HepG2 (cell line): ENCODE results near the gene CERS6. TPM values are rescaled to one million over a fixed set of nuclear protein-coding genes. Genes with fewer than 3 reads are reported as not detected.

Experiments used
- BORCS8-MEF2B ChIP-seq: sonication (generic); formaldehyde crosslinking; IDR thresholded peaks from 2 replicates; pipeline ENCODE4 v1.8.0; 2022; ENCODE audit warnings: mild to moderate bottlenecking, missing genetic modification reagents
- EHMT2 ChIP-seq: fragments of 200-600 bp; sonication (generic); IDR thresholded peaks from 2 replicates; pipeline ENCODE4 v1.7.0; 2017; ENCODE audit warnings: antibody characterized with exemption, low read depth, low read length, borderline replicate concordance
- KDM5A ChIP-seq: fragments of 200-600 bp; sonication (generic); IDR thresholded peaks from 2 replicates; pipeline ENCODE4 v1.7.0; 2018; ENCODE audit warnings: antibody characterized with exemption, mild to moderate bottlenecking, low read length, borderline replicate concordance
- MAFG ChIP-seq: sonication (generic); formaldehyde crosslinking; IDR thresholded peaks from 2 replicates; pipeline ENCODE4 v1.5.1; 2020; ENCODE audit warnings: mild to moderate bottlenecking, missing genetic modification reagents
- MEIS1 ChIP-seq: sonication (generic); formaldehyde crosslinking; IDR thresholded peaks from 2 replicates; pipeline ENCODE4 v1.9.0; 2021; ENCODE audit warnings: mild to moderate bottlenecking, missing genetic modification reagents, moderate library complexity, borderline replicate concordance
- NONO ChIP-seq, 2 experiments: fragments of 450-650 bp in 1 of 2; sonication (generic) in 1 of 2; formaldehyde crosslinking in 1 of 2; IDR thresholded peaks in 1 of 2; conservative IDR thresholded peaks in 1 of 2; 2 replicates each; pipeline versions ENCODE4 v1.6.1 to v1.8.0; 2017 to 2022; ENCODE audit warnings: mild to moderate bottlenecking in 1 of 2, missing genetic modification reagents in 1 of 2, moderate library complexity in 1 of 2
- PBX2 ChIP-seq: IDR thresholded peaks from 2 replicates; pipeline ENCODE4 v1.6.1; 2016; ENCODE audit warnings: control low read depth
- RAD51 ChIP-seq: fragments of 450-650 bp; IDR thresholded peaks from 2 replicates; pipeline ENCODE4 v1.6.1; 2016; ENCODE audit warnings: borderline replicate concordance
- ZFP62 ChIP-seq: sonication (generic); formaldehyde crosslinking; IDR thresholded peaks from 2 replicates; pipeline ENCODE4 v1.4.0; 2020; ENCODE audit warnings: missing genetic modification reagents
- ZNF274 ChIP-seq: sonication (generic); formaldehyde crosslinking; IDR thresholded peaks from 2 replicates; pipeline ENCODE4 v1.5.1; 2020; ENCODE audit warnings: mild to moderate bottlenecking, missing genetic modification reagents
- ZNF280D ChIP-seq: sonication (generic); formaldehyde crosslinking; IDR thresholded peaks from 2 replicates; pipeline ENCODE4 v1.5.1; 2020; ENCODE audit warnings: mild to moderate bottlenecking, missing genetic modification reagents
- ZNF354B ChIP-seq: sonication (generic); formaldehyde crosslinking; IDR thresholded peaks from 2 replicates; pipeline ENCODE4 v1.8.0; 2022; ENCODE audit warnings: mild to moderate bottlenecking, missing genetic modification reagents
- ZNF512 ChIP-seq: sonication (generic); formaldehyde crosslinking; IDR thresholded peaks from 2 replicates; pipeline ENCODE4 v1.4.0; 2020; ENCODE audit warnings: mild to moderate bottlenecking, missing genetic modification reagents
- ZNF547 ChIP-seq: sonication (generic); formaldehyde crosslinking; IDR thresholded peaks from 2 replicates; pipeline ENCODE4 v1.5.1; 2020; ENCODE audit warnings: mild to moderate bottlenecking, missing genetic modification reagents
- ZNF558 ChIP-seq: sonication (generic); formaldehyde crosslinking; IDR thresholded peaks from 2 replicates; pipeline ENCODE4 v1.9.0; 2022; ENCODE audit warnings: mild to moderate bottlenecking, missing genetic modification reagents, borderline replicate concordance
- ZNF564 ChIP-seq: sonication (generic); formaldehyde crosslinking; IDR thresholded peaks from 2 replicates; pipeline ENCODE4 v1.8.1; 2023; ENCODE audit warnings: mild to moderate bottlenecking, missing genetic modification reagents
- ZNF713 ChIP-seq: sonication (generic); formaldehyde crosslinking; IDR thresholded peaks from 2 replicates; pipeline ENCODE4 v1.4.0; 2020; ENCODE audit warnings: mild to moderate bottlenecking, missing genetic modification reagents
- ZSCAN31 ChIP-seq: sonication (generic); formaldehyde crosslinking; IDR thresholded peaks from 2 replicates; pipeline ENCODE4 v1.5.0; 2020; ENCODE audit warnings: low read depth, mild to moderate bottlenecking, missing genetic modification reagents
- polyA plus RNA-seq, 8 experiments: library from polyadenylated mRNA; depleted of rRNA in 3 of 8; stranded (reverse) in 7 of 8; unstranded in 1 of 8; fragments of >200 nt; fragmentation: Illumina TruSeq in 4 of 8; extraction: Trizol in 4 of 8; gene quantifications; 2 replicates each; pipeline versions ENCODE4 v1.2.1 to v1.2.3, GENCODE V29; 2011 to 2016; ENCODE audit warnings: low read depth in 4 of 8, missing spikeins in 1 of 8, mixed read lengths in 1 of 8; ENCODE audit not compliant: insufficient read depth in 1 of 8
- total RNA-seq, 5 experiments: library from RNA; depleted of rRNA; stranded (reverse); fragments of >200 nt; fragmentation: Illumina TruSeq; extraction: Trizol; gene quantifications; 2 replicates each; pipeline ENCODE4 v1.2.3, GENCODE V29; 2016; ENCODE audit warnings: low read depth in 1 of 5
- TF ChIP-seq, protein P1 (sequence below): sonication (generic); formaldehyde crosslinking; IDR thresholded peaks from 2 replicates; pipeline ENCODE4 v1.4.0; 2020; ENCODE audit warnings: mild to moderate bottlenecking, missing genetic modification reagents
- TF ChIP-seq, protein P2 (sequence below): sonication (generic); formaldehyde crosslinking; IDR thresholded peaks from 2 replicates; pipeline ENCODE4 v1.5.1; 2020; ENCODE audit warnings: mild to moderate bottlenecking, missing genetic modification reagents, borderline replicate concordance

CERS6 gene
- total and polyA plus RNA-seq, 2 of the 13 experiments (the other 11 are each of a cell fraction or from before 2014, with no cell fraction given), result 10.1 to 20.3 TPM

DNA sequence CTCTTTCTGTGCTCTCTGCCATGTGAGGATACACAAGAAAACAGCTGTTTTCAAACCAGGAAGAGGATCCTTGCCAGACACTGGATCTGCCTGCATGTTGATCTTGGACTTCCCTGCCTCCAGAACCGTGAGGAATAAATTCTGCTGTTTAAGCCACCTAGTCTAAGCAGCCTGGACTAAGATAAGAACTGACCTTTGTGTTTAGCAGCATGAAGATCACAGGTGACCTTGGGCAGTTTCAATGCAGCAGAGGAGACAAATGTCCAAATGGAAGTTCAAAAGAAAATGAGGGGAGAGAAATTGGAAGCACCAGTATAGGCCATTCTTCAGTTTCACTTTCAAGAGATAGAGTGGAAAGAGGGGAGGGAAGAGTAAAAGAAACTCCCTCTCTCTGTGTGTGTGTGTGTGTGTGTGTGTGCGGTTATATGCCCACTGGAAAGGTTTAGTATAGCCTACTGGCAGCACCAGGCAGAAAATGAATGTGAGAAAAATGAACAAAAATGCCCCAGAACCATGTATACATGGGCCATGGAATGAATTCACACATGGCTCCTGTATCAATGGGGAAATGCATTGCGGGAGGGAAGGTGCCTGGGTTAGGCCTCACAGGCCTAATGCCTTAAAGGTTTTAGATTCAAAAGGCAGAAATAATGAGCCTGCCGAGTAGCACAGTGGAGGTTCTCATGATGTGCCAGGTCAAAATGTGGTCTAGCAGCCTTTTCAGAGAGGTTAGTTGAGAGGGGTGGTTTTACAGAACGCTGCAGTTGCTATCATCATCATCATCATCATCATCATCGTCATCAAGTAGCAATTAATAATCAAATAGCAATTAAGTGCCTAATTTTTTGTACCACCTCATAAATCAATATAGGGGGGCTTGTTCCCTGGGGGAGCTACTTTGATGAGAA, 1.1 kb upstream of the CERS6 start (continued):
- TF ChIP-seq, protein P1, sequence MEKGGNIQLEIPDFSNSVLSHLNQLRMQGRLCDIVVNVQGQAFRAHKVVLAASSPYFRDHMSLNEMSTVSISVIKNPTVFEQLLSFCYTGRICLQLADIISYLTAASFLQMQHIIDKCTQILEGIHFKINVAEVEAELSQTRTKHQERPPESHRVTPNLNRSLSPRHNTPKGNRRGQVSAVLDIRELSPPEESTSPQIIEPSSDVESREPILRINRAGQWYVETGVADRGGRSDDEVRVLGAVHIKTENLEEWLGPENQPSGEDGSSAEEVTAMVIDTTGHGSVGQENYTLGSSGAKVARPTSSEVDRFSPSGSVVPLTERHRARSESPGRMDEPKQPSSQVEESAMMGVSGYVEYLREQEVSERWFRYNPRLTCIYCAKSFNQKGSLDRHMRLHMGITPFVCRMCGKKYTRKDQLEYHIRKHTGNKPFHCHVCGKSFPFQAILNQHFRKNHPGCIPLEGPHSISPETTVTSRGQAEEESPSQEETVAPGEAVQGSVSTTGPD (CRISPR knock-in tag), result no peak
- no peak for TF ChIP-seq ZNF547 (CRISPR knock-in tag)
- TF ChIP-seq NONO (IDR thresholded peaks at IDR 0.05), result no peak
- no peak for TF ChIP-seq NONO (CRISPR knock-in tag; conservative IDR thresholded peaks at IDR 0.05)
- TF ChIP-seq ZNF713 (CRISPR knock-in tag), result no peak
- TF ChIP-seq ZNF512 (CRISPR knock-in tag), result no peak
- peak; percentile 44; the same call in 1 of the 2 replicates for TF ChIP-seq EHMT2
- TF ChIP-seq KDM5A, result no peak
- no peak for TF ChIP-seq BORCS8-MEF2B (CRISPR knock-in tag)
- TF ChIP-seq PBX2 (CRISPR knock-in tag), result no peak
- peak; percentile 99 for TF ChIP-seq ZNF280D
- TF ChIP-seq, protein P2, sequence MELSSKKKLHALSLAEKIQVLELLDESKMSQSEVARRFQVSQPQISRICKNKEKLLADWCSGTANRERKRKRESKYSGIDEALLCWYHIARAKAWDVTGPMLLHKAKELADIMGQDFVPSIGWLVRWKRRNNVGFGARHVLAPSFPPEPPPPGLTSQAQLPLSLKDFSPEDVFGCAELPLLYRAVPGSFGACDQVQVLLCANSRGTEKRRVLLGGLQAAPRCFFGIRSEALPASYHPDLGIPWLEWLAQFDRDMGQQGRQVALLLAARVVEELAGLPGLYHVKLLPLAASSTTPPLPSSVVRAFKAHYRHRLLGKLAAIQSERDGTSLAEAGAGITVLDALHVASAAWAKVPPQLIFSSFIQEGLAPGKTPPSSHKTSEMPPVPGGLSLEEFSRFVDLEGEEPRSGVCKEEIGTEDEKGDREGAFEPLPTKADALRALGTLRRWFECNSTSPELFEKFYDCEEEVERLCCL (CRISPR knock-in tag), result no peak
- no peak for TF ChIP-seq MAFG (CRISPR knock-in tag)
- TF ChIP-seq ZNF274 (CRISPR knock-in tag), result no peak
- TF ChIP-seq ZSCAN31 (CRISPR knock-in tag), result no peak
- TF ChIP-seq MEIS1 (CRISPR knock-in tag), result no peak
- no peak for TF ChIP-seq ZFP62 (CRISPR knock-in tag)
- TF ChIP-seq ZNF564 (CRISPR knock-in tag), result peak; percentile 100
- TF ChIP-seq ZNF558, result no peak
- TF ChIP-seq RAD51, result no peak
- TF ChIP-seq ZNF354B (CRISPR knock-in tag), result no peak
